Inferior parietal cortex (tissue), 1 donor: ENCODE data around the gene CDKL1.
"Not testable (repeated sequence)": the region's sequence is repeated elsewhere in the genome, so short reads cannot be mapped to it uniquely, and the experiment has no call there.

Experiments used
- DNase-seq: peaks from one replicate; pipeline ENCODE4 v3.0.0-alpha.2; 2016; ENCODE audit errors: extremely low spot score

CDKL1 gene

DNA sequence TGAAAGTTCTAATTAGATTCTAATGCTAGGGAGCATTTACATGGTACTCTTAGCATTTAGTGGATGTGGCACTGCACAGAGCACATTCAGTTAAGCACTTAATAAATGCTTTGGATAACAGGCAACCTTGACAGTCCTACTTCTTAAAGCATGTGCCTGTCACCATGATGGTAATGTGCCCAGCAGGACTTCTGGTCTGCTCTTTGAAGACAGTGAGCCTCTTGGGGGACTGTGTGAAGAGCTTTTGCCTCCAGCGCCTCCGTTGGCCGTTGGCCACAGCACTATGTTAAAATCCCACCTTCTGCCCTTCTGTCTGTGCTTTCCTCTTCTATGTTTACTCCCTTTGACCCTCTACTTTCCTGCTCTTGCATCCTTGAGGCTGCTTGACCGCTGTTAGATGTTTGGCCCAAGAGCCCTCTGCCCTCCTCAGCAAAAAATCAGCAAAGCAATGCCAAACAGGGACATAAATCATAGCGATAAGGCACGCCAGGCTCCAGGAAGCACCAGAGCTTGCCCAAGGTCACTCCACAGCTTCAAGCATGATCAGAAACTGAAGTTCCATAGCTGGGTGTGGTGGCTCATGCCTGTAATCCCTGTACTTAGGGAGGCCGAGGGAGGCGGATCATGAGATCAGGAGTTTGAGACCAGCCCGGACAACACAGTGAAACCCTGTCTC lies 8.3 kb downstream of the CDKL1 start:
- no peak for DNase-seq

DNA sequence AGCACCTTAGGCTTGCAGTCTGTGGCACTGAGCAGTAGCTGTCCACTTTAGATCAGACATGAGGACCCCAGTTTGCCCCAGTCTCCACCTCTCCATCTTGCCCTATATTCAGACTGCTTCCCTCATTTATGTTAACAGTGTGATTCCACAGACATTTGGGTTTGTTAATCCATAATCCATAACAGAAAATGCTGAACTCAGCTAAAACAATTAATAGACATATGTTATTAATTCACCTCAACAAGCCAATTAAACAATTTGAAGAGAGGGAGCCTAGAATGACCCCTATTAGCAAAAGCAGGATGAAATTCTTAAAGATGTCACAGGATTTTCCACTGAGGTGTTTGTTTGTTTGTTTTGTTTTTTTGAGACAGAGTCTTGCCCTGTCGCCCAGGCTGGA lies 9.1 kb downstream of the CDKL1 start:
- DNase-seq, result no peak

DNA sequence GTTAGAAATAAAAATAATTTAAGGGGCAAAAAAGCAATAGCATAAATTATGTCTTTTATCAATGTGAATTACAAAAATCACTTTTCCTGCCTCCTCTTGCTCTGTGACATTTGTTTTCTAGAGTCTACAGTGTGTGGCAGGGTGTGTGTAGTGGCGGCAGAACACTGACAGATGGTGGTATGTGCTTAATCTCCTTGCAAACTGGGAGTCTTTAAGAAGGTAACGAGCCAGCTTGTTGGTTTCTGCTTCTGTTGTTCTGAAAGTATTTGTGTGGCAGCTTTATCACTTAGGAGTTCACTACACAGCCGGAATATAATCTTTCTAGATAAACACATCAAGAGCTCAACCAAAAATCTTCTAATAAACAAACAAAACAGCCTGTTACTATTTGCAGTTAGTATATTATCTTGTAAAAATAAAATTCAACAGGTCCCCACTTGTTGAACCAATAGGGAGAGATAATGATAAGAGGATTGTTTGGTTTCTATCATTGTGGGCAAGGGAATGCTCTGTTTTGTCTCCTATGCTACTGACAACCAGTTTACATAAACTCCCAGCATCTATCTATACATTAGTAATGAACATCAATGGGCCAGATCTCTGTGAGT lies 13.0 kb downstream of the CDKL1 start:
- no peak for DNase-seq

DNA sequence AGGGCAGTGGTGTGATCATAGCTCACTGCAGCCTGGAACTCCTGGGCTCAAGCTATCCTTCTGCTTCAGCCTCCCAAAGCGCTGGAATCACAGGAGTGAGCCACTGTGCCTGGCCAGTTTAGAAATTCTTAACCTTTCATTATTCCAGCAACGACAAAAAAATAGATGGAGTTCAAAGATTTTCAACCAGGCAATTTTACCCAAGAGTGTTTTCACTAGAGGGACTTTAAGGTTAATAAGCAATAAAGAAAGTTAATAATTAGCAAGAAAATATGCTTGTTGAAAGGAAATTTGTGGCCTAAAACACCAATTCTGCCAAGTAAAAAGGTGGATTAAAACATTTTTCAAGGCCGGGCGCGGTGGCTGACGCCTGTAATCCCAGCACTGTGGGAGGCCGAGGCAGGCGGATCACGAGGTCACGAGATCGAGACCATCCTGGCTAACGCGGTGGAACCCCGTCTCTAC lies 14.8 kb downstream of the CDKL1 start:
- DNase-seq, result no peak

DNA sequence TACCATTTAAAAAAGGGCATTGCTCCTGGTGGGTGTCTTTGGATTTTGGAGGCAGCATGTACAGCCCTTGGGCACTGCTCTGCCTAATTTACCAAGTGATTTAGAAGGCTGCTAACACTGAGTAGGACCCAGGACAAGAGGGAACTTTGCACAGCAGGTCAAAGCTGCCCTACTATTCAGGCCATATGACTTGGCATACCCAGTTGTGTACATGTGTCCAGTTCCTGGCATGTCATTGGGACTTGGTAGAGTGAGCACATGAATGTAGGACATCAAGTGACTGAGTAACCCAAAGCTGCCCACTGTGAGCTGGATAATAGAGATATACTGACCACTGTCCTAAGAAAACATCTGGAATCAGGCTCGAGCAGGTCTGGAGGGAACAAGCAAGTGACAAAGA lies 15.7 kb downstream of the CDKL1 start:
- DNase-seq, result no peak

DNA sequence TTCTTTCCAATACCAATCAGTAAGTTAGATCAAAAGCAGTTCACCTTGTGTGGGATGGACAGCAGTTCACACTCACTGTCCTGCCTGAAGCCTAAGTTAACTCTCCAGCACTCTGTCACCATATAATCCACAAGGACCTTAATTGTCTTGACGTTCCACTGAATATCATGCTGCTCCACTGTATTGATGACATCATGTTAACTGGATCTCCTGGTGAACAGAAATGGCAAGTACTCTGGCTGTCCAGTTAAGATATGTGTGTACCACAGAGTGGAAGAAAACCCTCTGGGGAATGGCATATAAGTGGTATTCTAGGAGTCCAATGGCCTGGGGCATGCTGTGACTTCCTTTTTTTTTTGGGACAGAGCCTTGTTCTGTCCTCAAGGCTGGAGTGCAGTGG lies 16.2 kb downstream of the CDKL1 start:
- no peak for DNase-seq

DNA sequence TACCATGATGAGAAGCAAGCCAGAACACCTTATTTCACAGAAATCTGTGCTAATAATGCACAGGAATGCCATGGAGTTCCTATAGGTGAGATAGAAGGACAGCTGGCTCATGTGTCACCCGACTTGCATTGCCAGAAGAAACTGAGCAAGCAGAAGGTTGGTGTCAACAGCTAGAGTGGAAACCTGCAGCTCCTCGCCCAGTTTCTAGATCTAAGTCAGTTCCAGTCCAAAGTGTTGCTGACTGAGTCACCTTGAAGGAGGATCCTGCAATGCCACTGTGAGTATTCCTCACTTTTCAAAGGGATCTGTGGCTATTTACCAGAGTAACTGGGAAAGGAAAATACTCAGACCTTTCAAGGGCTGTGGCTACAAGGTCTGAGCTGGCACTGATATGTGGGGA lies 17.1 kb downstream of the CDKL1 start:
- no peak for DNase-seq

DNA sequence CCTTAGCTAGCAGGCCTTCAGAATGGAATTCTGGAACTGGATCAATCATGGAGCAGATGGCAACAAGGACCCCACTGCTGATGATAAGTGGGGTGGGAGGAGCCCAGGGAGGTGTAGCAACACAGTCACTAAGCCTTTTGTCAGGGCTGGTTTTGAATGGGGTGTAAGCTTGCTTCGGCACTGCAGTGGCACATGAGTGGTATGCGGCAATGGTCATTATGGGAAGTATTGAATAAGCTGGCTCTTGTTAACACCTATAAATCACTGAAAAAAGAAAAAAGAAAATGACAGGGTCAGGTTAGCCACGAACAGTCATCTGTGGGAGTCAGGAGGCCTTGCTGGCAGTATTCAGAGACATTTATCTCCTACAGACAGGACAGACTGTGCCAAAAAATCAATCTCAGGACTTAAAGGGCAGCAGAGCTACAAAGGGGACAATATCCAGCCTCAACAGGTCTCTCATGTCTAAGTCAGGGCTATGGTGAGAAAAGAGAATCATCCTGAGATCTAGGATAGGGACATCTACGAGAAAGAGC lies 19.1 kb downstream of the CDKL1 start:
- no peak for DNase-seq

DNA sequence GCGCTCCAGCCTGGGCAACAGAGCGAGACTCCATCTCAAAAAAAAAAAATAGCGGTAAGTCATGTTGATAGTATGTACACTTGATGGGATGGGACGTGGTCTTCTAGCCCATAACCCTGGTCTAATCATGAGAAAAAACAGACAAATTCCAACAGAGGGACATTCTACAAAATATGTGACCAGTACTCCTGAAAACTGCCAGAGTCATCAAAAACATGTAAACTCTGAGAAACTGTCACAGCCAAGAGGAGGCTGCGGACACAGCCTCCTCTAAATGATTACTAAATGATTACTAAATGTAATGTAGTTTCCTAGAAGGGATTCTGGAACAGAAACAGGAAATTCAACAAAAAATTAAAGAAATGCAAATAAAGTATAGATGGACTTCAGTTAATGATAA lies 20.9 kb downstream of the CDKL1 start:
- no peak for DNase-seq

DNA sequence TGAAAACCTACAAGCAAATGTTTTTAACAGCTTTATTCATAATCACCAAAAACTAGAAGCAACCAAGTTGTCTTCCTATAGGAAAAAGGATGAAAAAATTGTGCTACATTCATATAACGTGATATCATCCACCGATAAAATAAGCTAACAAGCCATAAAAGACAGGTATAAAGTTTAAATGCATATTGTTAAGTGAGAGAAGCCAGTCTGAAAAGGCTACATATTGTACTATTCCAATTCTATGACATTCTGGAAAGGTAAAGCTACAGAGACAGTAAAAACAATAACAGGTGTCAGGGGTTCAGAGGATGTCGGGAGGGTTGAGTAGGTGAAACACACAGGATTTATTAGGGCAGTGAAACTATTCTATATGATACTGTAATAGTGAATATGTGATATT lies 22.7 kb downstream of the CDKL1 start:
- no peak for DNase-seq

DNA sequence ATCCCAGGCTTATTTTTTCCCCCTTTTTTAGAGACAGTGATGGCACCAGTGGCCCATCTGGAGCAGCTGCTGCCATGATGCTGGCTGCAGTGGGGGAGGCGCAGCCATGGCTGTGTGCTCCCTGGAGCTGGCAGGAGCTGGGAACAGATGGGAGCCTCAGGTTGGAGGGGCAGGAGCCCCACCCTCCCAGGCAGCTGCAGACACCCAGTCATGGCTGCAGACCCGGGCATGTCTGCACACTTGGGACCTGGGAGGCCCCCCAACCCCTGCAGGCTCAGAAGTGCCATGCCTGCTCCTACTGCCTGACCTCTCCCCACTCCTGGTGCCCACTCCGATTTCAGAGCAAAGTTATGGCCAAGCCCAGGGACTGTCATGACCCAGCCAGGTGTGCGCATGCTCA lies 25.1 kb downstream of the CDKL1 start:
- no peak for DNase-seq

DNA sequence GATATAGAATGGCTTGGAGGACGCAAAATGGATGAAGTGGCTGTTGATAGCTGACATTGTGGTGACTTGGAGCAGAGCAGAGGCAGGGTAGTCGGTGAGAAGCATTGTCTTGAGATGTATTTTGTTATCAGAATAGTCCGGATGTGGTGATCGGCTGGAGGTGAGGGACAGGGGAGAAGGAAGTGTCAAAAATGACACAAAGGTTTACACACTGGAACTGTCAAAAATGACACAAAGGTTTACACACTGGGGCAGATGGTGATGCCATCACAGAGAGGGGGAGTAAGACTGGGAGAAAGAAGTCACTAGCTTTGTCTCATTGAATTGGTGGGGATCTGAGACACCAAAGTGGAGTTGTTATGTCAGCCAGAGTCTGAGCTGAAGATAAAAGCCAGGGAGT lies 30.1 kb downstream of the CDKL1 start:
- no peak for DNase-seq

DNA sequence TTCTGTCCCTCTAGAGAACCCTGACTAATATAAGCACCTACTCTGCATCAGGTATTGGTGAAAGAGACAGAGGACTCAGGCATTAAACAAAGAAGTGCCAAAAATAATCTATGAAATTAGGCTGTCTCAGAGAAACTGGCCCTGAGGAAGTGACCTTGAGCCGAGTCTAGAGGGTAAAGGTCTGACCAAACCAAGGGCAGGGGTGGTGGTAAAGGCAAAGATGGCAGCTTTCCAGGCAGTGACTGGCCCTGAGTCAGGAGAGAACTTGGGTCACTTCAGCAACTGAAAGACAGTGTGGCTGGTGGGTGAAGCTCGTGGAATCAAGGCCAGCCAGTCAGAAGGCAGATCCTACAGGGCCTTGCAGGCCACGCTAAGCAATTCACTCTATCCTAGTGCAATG lies 30.6 kb downstream of the CDKL1 start:
- no peak for DNase-seq

DNA sequence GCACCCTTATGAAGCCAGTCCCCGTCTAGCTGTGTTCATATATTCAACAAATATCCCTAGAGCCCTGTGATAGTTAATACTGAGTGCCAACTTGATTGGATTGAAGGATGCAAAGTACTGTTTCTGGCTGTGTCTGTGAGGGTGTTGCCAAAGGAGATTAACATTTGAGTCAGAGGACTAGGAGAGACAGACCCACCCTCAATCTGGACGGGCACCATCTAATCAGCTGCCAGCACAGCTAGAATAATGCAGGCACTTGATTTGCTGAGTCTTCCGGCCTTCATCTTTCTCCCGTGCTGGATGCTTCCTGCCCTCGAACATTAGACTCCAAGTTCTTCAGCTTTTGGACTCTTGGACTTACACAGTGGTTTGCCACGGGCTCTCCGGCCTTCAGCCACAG lies 31.1 kb downstream of the CDKL1 start:
- DNase-seq, result not testable (repeated sequence)

DNA sequence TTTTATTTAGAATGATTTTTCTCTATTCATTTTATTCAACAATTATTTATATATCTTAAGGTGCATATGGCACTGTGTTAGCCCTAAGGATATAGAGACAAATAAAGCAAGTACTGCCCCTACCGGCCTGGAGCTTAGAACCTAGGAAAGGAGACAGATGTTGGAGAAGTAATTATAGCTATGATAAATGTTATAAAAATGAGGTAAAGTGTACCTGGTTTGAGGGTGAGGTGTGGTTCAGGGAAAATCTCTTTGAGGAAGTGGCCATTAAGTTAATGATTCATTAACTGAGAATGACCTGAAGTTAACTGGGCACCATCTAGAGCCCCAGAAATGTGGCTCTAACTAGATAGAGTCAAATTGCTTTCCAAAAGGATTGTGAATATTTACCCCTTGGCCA lies 31.9 kb downstream of the CDKL1 start:
- no peak for DNase-seq

DNA sequence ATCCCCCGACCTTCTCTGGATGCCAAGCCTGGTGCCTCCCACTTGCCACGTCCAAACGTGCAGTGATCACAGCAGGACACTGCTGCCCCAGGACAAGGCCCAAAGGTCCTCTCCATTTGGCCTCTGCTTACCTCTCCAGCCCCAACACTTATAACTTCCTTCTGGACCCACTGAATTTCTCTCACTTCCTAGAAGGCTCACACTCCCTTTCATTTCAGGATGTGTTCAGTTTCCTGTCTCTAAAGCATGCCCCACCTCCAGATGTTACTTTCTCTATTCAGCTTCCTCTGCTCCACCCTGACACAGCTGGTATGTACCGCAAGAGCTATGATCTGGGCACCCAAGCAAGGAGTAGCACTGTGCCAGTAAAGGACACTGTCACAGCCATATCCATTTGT lies 33.0 kb downstream of the CDKL1 start:
- no peak for DNase-seq

DNA sequence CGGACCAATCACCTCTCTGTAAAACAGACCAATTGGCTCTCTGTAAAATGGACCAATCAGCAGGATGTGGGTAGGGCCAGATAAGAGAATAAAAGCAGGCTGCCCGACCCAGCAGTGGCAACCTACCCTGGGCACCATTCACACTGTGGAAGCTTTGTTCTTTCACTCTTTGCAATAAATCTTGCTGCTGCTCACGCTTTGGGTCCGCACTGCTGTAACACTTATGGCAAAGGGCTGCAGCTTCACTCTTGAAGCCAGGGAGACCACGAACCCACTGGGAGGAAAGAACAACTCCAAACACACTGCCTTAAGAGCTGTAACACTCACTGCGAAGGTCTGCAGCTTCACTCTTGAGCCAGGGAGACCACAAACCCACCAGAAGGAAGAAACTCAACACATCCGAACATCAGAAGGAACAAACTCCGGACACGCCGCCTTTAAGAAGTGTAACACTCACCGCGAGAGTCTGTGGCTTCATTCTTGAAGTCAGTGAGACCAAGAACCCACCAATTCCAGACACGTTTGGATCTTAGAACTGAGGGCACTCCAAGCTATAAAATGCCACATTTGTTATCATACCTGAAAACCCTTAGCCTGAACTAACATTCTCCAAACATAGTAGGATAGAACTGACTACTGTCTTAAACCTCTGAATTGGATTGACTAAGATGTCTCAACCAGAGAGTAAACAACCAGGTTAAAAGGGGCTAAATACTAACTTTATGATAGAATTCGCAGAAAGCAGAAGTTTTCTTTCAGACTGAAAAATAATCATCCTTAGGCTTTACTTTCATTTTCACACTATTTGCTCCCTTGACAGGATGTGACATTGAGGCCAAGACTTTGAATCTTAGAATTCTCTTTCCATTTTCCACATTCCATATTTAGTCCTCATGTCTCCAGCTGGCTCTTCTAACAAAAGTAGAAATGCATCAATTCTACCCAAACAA lies 33.6 kb downstream of the CDKL1 start:
- DNase-seq, result no peak

DNA sequence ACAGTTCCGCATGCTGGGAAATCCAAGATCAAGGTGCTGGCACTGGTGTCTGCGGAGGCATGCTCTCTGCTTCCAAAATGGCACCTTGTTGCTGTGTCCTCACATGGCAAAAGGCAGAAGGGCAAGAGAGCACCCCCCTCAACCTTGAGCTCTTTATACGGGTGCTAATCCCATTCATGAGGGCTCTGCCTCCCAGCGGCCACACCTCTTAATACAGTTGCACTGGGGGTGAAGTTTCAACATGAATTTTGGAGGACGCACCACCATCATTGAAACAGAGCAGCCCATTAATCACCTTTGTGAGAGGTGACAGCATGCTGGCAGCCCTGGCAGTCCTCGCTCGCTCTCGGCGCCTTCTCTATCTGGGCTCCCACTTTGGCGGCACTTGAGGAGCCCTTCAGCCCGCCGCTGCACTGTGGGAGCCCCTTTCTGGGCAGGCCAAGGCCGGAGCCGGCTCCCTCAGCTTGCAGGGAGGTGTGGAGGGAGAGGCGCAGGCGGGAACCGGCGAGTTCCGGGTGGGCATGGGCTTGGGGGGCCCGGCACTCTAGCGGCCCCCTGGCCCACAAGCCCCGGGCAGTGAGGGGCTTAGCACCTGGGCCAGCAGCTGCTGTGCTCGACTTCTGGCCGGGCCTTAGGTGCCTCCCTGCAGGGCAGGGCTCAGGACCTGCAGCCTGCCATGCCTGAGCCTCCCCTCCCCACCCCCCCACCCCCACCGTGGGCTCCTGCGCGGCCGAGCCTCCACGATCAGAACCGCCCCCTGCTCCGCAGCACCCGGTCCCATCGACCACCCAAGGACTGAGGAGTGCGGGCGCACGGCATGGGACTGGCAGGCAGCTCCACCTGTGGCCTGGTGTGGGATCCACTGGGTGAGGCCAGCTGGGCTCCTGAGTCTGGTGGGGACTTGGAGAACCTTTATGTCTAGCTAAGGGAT lies 34.9 kb downstream of the CDKL1 start:
- DNase-seq, result not testable (repeated sequence)

DNA sequence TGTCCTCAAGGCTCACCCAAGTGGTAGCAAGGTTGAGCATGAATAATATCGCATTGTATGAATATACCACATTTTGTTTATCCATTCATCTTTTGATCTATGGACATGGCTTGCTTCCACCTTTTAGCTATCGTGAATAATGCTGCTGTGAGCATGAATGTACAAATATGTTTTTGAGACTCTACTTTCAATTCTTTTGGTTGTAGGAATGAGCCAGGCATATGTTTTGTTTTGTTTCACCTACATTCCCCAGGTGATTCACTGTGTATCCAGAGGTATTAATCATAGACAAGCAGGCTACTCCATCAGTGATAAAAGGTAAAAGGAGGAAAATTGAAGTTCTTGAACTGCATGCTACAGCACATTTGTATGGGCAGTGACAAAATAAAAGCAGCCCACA lies 35.8 kb downstream of the CDKL1 start:
- DNase-seq, result no peak

DNA sequence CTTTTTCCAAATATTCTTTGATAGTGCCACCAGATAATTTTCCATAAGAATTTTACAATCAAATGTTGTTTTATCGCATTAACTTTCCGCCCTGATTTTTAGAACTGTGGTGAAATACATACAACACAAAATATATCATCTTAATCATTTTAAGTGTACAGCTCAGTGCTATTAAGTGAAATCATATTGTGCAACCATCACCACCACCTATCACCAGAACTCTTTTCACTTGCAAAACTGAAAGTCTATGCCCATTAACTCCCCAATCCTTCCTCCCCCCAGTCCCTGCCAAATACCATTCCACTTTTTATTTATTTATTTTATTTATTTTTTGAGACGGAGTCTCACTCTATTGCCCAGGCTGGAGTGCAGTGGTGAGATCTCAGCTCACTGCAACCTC lies 36.6 kb downstream of the CDKL1 start:
- no peak for DNase-seq

DNA sequence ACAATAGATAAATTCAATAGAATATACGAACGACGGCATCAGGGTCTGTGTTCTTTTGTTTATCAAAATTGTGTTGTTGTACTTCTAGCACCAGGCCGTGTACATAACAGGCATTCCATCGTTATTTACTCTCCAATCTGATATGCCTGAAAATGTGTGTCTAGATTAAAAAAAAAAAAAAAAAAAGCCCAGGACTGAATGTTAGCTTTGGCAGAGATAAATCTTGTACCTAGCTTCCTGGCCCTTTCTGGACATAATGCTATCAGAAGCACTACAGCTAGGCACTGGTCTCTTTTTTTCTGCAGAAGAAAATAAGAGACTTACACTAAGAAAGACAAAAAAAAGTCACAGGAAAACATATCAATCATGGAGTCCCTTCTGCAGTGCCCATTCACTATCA lies 37.0 kb downstream of the CDKL1 start:
- DNase-seq, result no peak
